ENCODE results near the gene NR1H2.
"Not testable (repeated sequence)": the region's sequence is repeated elsewhere in the genome, so short reads cannot be mapped to it uniquely, and the experiment has no call there.

Gene NR1H2

GRCh38 chr19:50376166-50377050 is at the start of gene NR1H2:
Gene NR1H2, plus strand, starts transcription at chr19:50376457. Its CDS starts 1,149 bp downstream, at chr19:50377606.
- peak; percentile 88 for DNase-seq (ENCODE audit: insufficient read length, low spot score)
- FAIRE-seq: peak; percentile 98

GRCh38 chr19:50327013-50327412 is 49.2 kb upstream of the NR1H2 start:
- DNase-seq (ENCODE audit: insufficient read length, low spot score) (no peak), FAIRE-seq (no peak)

- FAIRE-seq: no peak
- no peak for DNase-seq (ENCODE audit: insufficient read length, low spot score)
Measured at GRCh38 chr19:50327461-50328223, 48.6 kb upstream of the NR1H2 start.

- DNase-seq (ENCODE audit: insufficient read length, low spot score): no peak
- FAIRE-seq: no peak
Measured at GRCh38 chr19:50328224-50328872, 47.9 kb upstream of the NR1H2 start.

- DNase-seq (ENCODE audit: insufficient read length, low spot score): no peak
- no peak for FAIRE-seq
Measured at GRCh38 chr19:50328873-50329145, 47.4 kb upstream of the NR1H2 start.

GRCh38 chr19:50329146-50329925 is 46.9 kb upstream of the NR1H2 start, which contains the start of gene KCNC3:
Gene KCNC3, minus strand, starts transcription at chr19:50329377. Its CDS starts 295 bp downstream, at chr19:50329082.
- peak; percentile 97 for DNase-seq (ENCODE audit: insufficient read length, low spot score)

GRCh38 chr19:50329926-50330294 is 46.3 kb upstream of the NR1H2 start:
- DNase-seq (ENCODE audit: insufficient read length, low spot score); FAIRE-seq: not testable (repeated sequence)

More at GRCh38 chr19:50329146-50329925, 46.9 kb upstream of the NR1H2 start, which contains the start of gene KCNC3:
- peak; percentile 98 for FAIRE-seq

GRCh38 chr19:50330365-50331078 is 45.7 kb upstream of the NR1H2 start:
- no peak for DNase-seq (ENCODE audit: insufficient read length, low spot score)
- no peak for FAIRE-seq

- DNase-seq (ENCODE audit: insufficient read length, low spot score) (no peak), FAIRE-seq (no peak)
Measured at GRCh38 chr19:50331221-50331993, 44.9 kb upstream of the NR1H2 start.

GRCh38 chr19:50331994-50332243 is 44.3 kb upstream of the NR1H2 start:
- DNase-seq (ENCODE audit: insufficient read length, low spot score) (no peak), FAIRE-seq (no peak)

GRCh38 chr19:50332244-50333038 is 43.8 kb upstream of the NR1H2 start:
- no peak for FAIRE-seq
- DNase-seq (ENCODE audit: insufficient read length, low spot score): no peak

- FAIRE-seq: no peak
- DNase-seq (ENCODE audit: insufficient read length, low spot score): peak; percentile 73
Measured at GRCh38 chr19:50333235-50333736, 43.0 kb upstream of the NR1H2 start.

GRCh38 chr19:50333737-50334617 is 42.3 kb upstream of the NR1H2 start:
- FAIRE-seq: peak; percentile 76
- no peak for DNase-seq (ENCODE audit: insufficient read length, low spot score)

- DNase-seq (ENCODE audit: insufficient read length, low spot score): no peak
- no peak for FAIRE-seq
Measured at GRCh38 chr19:50334741-50335421, 41.4 kb upstream of the NR1H2 start.

GRCh38 chr19:50337031-50337430 is 39.2 kb upstream of the NR1H2 start:
- FAIRE-seq; DNase-seq (ENCODE audit: insufficient read length, low spot score): not testable (repeated sequence)

GRCh38 chr19:50340331-50340730 is 35.9 kb upstream of the NR1H2 start:
- no peak for DNase-seq (ENCODE audit: insufficient read length, low spot score)
- no peak for FAIRE-seq

- peak; percentile 86 for FAIRE-seq
- no peak for DNase-seq (ENCODE audit: insufficient read length, low spot score)
Measured at GRCh38 chr19:50341091-50341564, 35.1 kb upstream of the NR1H2 start.
